ENCODE data around the gene SMYD2. TPM values are rescaled to one million over a fixed set of nuclear protein-coding genes. Genes with fewer than 3 reads are reported as not detected.
A peak's percentile ranks its signal among the peaks of the same experiment; 100 is the strongest.

The SMYD2 gene
- polyA plus RNA-seq, 1 donor from 2014 or later = 32.4 TPM

DNA sequence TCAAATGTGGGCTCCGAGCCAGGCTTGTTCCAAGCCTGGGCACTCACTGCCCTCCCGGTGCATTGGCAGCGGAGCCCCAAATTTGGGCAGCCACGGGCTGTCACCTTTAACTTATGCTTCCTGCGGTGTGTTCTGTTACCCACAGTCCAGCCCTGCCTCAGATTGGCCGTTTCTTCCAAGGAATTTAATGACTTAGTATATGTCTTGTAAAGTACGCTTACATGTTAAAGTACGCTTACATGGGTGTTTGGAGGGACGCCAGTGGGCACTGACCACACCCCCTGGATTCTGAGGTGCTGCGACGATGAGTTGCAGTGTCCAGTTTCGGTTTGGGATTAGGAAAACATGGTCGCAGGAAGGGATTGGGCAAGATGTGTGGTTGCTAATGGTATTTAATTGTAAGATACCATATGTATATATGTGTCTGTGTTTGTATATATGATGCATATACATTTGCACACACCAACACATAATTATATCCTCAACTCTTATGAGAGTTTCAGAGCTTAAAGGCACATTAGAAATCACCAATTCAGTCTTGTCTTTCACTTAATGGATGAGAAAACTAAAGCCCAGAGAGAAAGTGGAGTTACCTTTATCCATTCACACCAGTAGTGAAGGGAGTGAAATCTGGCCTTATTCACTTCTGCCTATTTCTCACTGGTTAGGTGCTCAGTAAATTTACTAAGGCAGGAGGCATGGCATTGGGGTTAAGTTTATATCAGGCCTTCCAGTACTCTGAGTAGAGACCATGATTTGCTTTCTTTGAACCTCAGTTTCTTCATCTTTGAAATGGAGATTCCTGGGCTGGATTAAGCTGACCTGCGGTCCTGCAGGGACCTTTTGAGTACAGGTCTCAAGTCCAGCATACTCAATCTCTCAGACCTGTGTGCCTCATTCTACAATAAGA, 1.0 kb downstream of the SMYD2 start:
- peak overlapping the region in 1 of 3 donors; percentile 75 for H3K27ac Mint-ChIP-seq
- peak overlapping the region; percentile 85 to 97 (median 92) for H3K4me3 Mint-ChIP-seq
- peaks cover 15 to 32% (median 21%) of the 10 kb centered on the region in 3 donors for H3K4me1 Mint-ChIP-seq
- H3K27me3 Mint-ChIP-seq = no peaks in the 10 kb centered on the region
- H3K36me3 Mint-ChIP-seq = no peaks in the 10 kb centered on the region
- H3K9me3 Mint-ChIP-seq = no peaks in the 10 kb centered on the region

- Mint-ChIP-seq H3K27me3 (no peaks in the 10 kb centered on the region), H3K4me3 (peak overlapping the region; percentile 25 to 97 (median 66)), H3K4me1 (peaks cover 14 to 32% (median 21%) of the 10 kb centered on the region in 3 donors), H3K27ac (peak overlapping the region in 2 of 3 donors; percentile 75 to 88), H3K9me3 (no peaks in the 10 kb centered on the region), H3K36me3 (no peaks in the 10 kb centered on the region)
Measured at GRCh38 chr1:214282630-214283242, 1.8 kb downstream of the SMYD2 start.

- H3K27me3 Mint-ChIP-seq = no peaks in the 10 kb centered on the region
- no peaks in the 10 kb centered on the region for H3K9me3 Mint-ChIP-seq
- H3K27ac Mint-ChIP-seq = no peak overlapping the region
- peaks cover 11 to 21% (median 12%) of the 10 kb centered on the region in 3 donors for H3K4me1 Mint-ChIP-seq
- H3K36me3 Mint-ChIP-seq = no peaks in the 10 kb centered on the region
- no peak overlapping the region for H3K4me3 Mint-ChIP-seq
Measured at GRCh38 chr1:214285610-214286440, 4.9 kb downstream of the SMYD2 start.

DNA sequence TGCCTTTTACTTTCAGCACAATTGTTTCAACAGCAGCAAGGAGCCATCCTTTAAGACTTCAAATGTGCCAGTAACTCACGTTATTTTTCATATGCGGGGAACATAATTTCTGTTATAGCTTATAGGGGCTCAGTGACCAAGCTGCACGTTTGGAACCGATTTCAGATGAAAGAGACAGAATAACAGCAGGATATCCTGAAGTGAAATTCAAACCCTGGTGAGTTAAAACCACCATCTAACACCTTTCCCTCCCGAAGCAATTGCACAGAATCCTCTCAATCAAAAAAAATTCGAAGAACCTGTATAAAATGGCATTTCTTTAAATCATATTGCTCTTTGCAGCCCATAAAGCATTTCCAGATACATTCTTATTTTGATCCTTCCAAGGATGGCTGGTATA, 6.9 kb downstream of the SMYD2 start:
- Mint-ChIP-seq H3K27me3 (no peaks in the 10 kb centered on the region), H3K36me3 (peaks cover 3% of the 10 kb centered on the region), H3K27ac (no peak overlapping the region), H3K4me1 (peaks cover 4 to 13% (median 5%) of the 10 kb centered on the region in 3 donors), H3K4me3 (no peak overlapping the region), H3K9me3 (no peaks in the 10 kb centered on the region)

DNA sequence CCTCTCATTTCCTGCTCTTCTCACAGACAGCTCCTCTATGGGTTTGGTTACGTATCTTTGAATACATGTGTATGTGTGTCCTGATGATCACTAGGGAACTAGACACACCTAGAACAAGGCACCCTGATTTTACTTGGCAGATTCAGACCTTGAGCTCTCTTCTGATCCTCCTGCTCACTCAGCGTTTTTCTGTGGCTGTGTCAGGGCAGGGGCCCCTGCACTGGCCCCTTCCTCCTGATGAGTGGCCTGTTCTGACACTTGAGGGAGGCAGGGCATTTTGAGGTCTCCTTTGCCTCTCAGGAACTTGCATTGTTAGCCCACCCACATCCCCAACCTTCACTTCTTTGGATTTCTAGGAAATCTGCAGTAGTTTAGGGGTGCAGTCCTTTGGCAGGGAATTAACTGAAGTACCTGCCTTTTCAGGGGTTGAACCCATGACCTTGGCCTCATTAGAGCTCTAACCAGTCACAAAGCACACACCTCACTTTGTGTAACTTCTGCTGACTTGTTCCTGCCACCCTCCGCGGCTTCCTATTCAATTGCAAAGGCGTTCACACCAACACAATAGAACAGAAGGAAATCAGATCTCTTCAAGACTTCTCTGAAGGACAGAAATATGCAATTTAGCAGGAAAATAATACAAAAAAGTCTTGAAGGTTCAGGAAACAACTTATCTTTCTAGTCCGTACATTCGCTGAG, 8.8 kb downstream of the SMYD2 start:
- no peak overlapping the region for H3K4me3 Mint-ChIP-seq
- H3K4me1 Mint-ChIP-seq = peaks cover 0 to 8% (median 3%) of the 10 kb centered on the region in 3 donors
- peak overlapping the region in 1 of 3 donors; percentile 27 for H3K27ac Mint-ChIP-seq
- peaks cover 3% of the 10 kb centered on the region for H3K36me3 Mint-ChIP-seq
- no peaks in the 10 kb centered on the region for H3K9me3 Mint-ChIP-seq
- no peaks in the 10 kb centered on the region for H3K27me3 Mint-ChIP-seq

DNA sequence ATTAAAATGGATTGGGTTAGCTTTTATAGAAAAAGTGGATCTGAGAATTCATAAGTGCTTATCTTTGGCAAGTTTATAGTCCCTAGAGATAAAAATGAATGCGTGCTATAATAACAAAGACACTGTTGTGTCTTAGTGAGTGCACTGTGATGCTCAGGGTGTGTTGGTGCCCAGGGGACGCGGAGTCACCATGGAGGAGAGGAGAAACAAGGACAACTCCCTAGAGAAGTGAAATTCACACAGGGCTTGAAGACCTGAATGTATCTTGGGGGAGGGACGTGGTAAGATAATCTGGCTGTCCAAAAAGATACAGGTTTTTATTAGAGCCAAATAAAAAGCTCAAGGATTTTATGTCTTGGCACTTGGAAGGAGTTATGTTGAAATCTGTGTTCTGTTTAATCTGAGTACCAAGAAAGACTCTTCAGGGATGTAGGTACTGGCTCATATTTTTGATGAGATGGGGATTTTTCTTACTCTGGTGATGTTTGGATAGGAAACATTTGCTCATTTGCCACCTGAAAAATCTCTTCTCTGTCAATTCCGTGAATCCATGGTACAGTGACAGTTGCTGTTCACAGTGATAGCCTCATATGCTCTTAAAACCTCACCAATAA, 9.6 kb downstream of the SMYD2 start:
- Mint-ChIP-seq H3K27me3 (no peaks in the 10 kb centered on the region), H3K4me3 (no peak overlapping the region), H3K36me3 (peaks cover 3% of the 10 kb centered on the region), H3K27ac (no peak overlapping the region), H3K4me1 (peaks cover 0 to 7% (median 0%) of the 10 kb centered on the region in 3 donors), H3K9me3 (no peaks in the 10 kb centered on the region)

GRCh38 chr1:214292322-214292721, 11.4 kb downstream of the SMYD2 start:
- peaks cover 3% of the 10 kb centered on the region for H3K36me3 Mint-ChIP-seq
- no peak overlapping the region for H3K27ac Mint-ChIP-seq
- peaks cover 0 to 9% (median 0%) of the 10 kb centered on the region in 3 donors for H3K4me1 Mint-ChIP-seq
- no peaks in the 10 kb centered on the region for H3K27me3 Mint-ChIP-seq
- H3K9me3 Mint-ChIP-seq = no peaks in the 10 kb centered on the region
- H3K4me3 Mint-ChIP-seq = no peak overlapping the region

DNA sequence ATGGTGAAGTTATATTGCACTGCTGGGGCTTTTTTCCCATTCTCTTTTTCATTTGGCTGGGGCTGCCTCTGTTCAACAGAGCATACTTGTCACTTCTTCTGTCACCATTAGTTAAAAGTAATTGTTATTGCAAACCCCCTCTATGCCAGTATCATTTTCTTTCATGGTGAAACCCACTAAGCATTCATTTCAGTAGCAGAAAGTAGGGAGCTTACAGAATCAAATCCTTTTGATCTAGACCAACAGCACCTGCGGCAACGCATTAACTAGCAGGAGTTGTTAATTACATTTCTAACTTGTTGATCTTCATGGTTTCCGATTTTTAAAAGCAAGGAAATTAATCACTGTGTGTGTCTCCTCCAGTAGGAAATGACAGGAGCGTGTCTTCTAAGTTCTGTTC, 15.0 kb downstream of the SMYD2 start:
- H3K4me1 Mint-ChIP-seq = peaks cover 0 to 7% (median 0%) of the 10 kb centered on the region in 3 donors
- H3K9me3 Mint-ChIP-seq = no peaks in the 10 kb centered on the region
- H3K36me3 Mint-ChIP-seq = peaks cover 3% of the 10 kb centered on the region
- no peaks in the 10 kb centered on the region for H3K27me3 Mint-ChIP-seq
- H3K4me3 Mint-ChIP-seq = no peak overlapping the region
- no peak overlapping the region for H3K27ac Mint-ChIP-seq

DNA sequence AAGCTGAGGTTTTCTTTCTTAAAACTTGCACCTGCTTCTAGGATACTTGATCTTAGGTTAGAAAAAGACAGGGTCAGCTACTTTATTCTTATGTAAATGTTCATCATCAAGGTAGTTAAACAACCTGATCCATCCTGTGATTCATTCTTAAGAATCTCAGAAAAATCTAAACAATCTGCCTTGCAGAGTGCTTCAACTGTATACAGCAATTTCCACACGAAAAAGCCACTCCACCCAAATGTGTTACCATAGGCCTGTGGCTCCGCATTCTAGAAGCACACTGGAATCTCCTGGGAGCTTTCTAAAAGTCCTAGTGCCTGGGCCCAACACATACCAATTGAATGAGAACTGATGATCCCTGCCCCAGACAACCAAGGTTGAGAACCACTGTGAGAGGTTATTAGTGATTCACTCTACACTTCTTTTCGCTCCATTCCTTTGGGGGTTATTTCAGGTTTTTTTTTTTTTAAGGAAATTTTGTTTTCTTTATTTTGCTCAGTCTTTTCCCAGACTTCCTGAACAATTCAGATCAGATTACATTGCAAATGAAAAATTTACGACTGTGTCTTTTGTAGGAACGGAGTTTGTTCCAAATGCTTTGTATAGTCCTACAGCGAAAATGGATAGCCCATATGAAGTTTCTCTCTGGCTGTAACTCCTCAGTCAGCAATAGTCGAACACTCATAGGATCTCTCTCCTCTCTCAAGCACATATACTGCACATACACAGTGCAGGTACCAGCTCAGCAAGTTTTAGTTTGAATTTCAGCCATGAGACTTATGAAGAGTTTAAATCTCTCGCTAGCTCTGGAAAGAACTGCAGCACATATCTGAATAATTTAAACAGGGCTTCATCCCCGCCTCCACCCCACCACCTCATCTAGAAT, 16.1 kb downstream of the SMYD2 start:
- H3K4me3 Mint-ChIP-seq = no peak overlapping the region
- peaks cover 0 to 6% (median 0%) of the 10 kb centered on the region in 3 donors for H3K4me1 Mint-ChIP-seq
- peak overlapping the region in 1 of 3 donors; percentile 24 for H3K27ac Mint-ChIP-seq
- no peaks in the 10 kb centered on the region for H3K27me3 Mint-ChIP-seq
- no peaks in the 10 kb centered on the region for H3K9me3 Mint-ChIP-seq
- no peaks in the 10 kb centered on the region for H3K36me3 Mint-ChIP-seq

- H3K27ac Mint-ChIP-seq = no peak overlapping the region
Measured at GRCh38 chr1:214300149-214300780, 19.3 kb downstream of the SMYD2 start.

GRCh38 chr1:214301526-214301925, 20.6 kb downstream of the SMYD2 start:
- no peaks in the 10 kb centered on the region for H3K36me3 Mint-ChIP-seq
- H3K27ac Mint-ChIP-seq = no peak overlapping the region
- H3K4me1 Mint-ChIP-seq = peaks cover 3 to 6% (median 4%) of the 10 kb centered on the region in 3 donors
- no peaks in the 10 kb centered on the region for H3K27me3 Mint-ChIP-seq
- no peaks in the 10 kb centered on the region for H3K9me3 Mint-ChIP-seq
- H3K4me3 Mint-ChIP-seq = no peak overlapping the region

More at GRCh38 chr1:214300149-214300780, 19.3 kb downstream of the SMYD2 start:
- no peaks in the 10 kb centered on the region for H3K9me3 Mint-ChIP-seq
- H3K27me3 Mint-ChIP-seq = no peaks in the 10 kb centered on the region
- H3K36me3 Mint-ChIP-seq = no peaks in the 10 kb centered on the region
- H3K4me3 Mint-ChIP-seq = no peak overlapping the region
- peaks cover 3 to 8% (median 4%) of the 10 kb centered on the region in 3 donors for H3K4me1 Mint-ChIP-seq

DNA sequence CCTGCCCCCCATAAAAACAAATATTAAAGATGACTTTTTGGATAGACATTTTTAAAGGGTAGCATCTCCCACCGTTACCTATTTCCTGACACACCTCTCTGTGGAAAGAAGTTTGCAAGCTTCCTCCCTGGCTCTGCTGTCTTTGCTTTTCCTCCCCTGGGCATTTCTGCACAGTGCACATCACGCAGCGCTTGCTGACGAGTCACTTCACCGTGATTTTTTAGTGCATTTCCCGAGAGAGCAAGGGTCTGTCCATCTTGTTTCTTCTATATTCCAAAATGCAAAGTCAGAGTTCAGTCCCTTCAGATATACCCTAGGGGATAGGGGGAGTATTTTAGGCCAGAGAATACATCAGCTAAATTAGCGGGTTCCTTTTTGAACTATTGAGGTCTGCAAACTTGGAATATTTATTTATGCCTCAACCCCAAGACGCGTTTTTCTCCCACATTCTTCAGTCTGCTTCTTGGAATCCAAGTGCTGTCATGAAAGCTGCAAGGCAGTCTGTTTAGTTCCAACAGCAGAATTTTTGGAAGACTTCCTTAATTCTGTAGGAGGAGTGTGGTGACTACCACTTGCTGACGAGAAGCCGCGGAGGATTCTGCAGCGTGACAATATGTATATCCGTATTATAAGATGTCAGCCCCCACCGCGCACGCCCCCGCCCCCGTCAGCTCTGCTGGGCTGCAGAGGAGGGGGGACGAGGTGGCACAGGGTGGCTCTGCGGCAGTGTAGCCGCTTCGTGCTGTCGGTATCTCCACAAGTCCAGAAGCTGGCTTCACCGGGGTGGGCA, 22.4 kb downstream of the SMYD2 start:
- Mint-ChIP-seq H3K27ac (peak overlapping the region in 1 of 3 donors; percentile 50), H3K9me3 (no peaks in the 10 kb centered on the region), H3K27me3 (no peaks in the 10 kb centered on the region), H3K4me3 (no peak overlapping the region), H3K36me3 (no peaks in the 10 kb centered on the region), H3K4me1 (peaks cover 3 to 6% (median 5%) of the 10 kb centered on the region in 3 donors)
